ENCODE results near the gene ZCCHC14. TPM values are rescaled to one million over a fixed set of nuclear protein-coding genes. Genes with fewer than 3 reads are reported as not detected.

Gene ZCCHC14
- total and polyA plus RNA-seq, 2 of the 13 experiments (the other 11 are each of a cell fraction or from before 2014, with no cell fraction given): 12.4 to 12.5 TPM

GRCh38 chr16:87492721-87493607 lies at the start of gene ZCCHC14 (continued):
- TF ChIP-seq ZNF75D (CRISPR knock-in tag; IDR thresholded peaks at IDR 0.05; ENCODE audit: borderline replicate concordance): no peak
- 0 out of 2 replicates have a peak, but pooled peaks have one; percentile 18 for TF ChIP-seq ZNF792 (CRISPR knock-in tag; IDR thresholded peaks at IDR 0.05)
- TF ChIP-seq SMAD9 (CRISPR knock-in tag; IDR thresholded peaks at IDR 0.05): no peak
- TF ChIP-seq ZNF543 (CRISPR knock-in tag; IDR thresholded peaks at IDR 0.05): no peak
- TF ChIP-seq ZNF431 (CRISPR knock-in tag; IDR thresholded peaks at IDR 0.05; ENCODE audit: borderline replicate concordance, low read depth): no peak
- peak; percentile 92 for TF ChIP-seq PBX2 (CRISPR knock-in tag; IDR thresholded peaks at IDR 0.05)
- no peak for TF ChIP-seq ZNF264 (CRISPR knock-in tag; IDR thresholded peaks at IDR 0.05)
- peak; percentile 42; the same call in 1 of the 2 replicates for TF ChIP-seq PHF20 (CRISPR knock-in tag; IDR thresholded peaks at IDR 0.05)
- TF ChIP-seq PTBP1 (IDR thresholded peaks at IDR 0.05; ENCODE audit: low read depth, low read length, poor library complexity, severe bottlenecking): peak; percentile 96
- TF ChIP-seq ARNT2 (CRISPR knock-in tag; IDR thresholded peaks at IDR 0.05; ENCODE audit: low read depth): peak; percentile 94; the same call in 1 of the 2 replicates
- no peak for TF ChIP-seq ZBTB42 (CRISPR knock-in tag; IDR thresholded peaks at IDR 0.05)
- TF ChIP-seq HHEX (CRISPR knock-in tag; IDR thresholded peaks at IDR 0.05): no peak
- TF ChIP-seq MAZ (IDR thresholded peaks at IDR 0.05; ENCODE audit: borderline replicate concordance, low read depth, low read length): no peak; the same call in 1 of the 2 replicates
- peak; percentile 96 for TF ChIP-seq MAZ (CRISPR knock-in tag; IDR thresholded peaks at IDR 0.05; ENCODE audit: low read depth)
- peak; percentile 72 for TF ChIP-seq RBM39 (IDR thresholded peaks at IDR 0.05; ENCODE audit: low read depth, low read length, poor library complexity, severe bottlenecking)
- TF ChIP-seq GATAD1 (CRISPR knock-in tag; IDR thresholded peaks at IDR 0.05): peak; percentile 55
- no peak; the same call in 1 of the 2 replicates for TF ChIP-seq HOMEZ (CRISPR knock-in tag; IDR thresholded peaks at IDR 0.05; ENCODE audit: low read depth)
- TF ChIP-seq SOX5 (CRISPR knock-in tag; IDR thresholded peaks at IDR 0.05; ENCODE audit: borderline replicate concordance): peak; percentile 80; the same call in 1 of the 2 replicates
- no peak for TF ChIP-seq FOXP4 (CRISPR knock-in tag; IDR thresholded peaks at IDR 0.05)
- TF ChIP-seq STAG1 (CRISPR knock-in tag; IDR thresholded peaks at IDR 0.05): no peak
- TF ChIP-seq, protein P1, sequence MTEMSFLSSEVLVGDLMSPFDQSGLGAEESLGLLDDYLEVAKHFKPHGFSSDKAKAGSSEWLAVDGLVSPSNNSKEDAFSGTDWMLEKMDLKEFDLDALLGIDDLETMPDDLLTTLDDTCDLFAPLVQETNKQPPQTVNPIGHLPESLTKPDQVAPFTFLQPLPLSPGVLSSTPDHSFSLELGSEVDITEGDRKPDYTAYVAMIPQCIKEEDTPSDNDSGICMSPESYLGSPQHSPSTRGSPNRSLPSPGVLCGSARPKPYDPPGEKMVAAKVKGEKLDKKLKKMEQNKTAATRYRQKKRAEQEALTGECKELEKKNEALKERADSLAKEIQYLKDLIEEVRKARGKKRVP (CRISPR knock-in tag; IDR thresholded peaks at IDR 0.05): peak in 1 of 2 experiments; percentile 47; a peak in 2 of 4 replicates

All from HepG2 (cell line).